Esophagus muscularis mucosa (tissue), 4 donors: ENCODE data around the gene ZNF280B. TPM values are rescaled to one million over a fixed set of nuclear protein-coding genes. Genes with fewer than 3 reads are reported as not detected.

Experiments used
- DNase-seq: peaks from one replicate; pipeline ENCODE4 v3.0.0-alpha.2; 2017; ENCODE audit errors: extremely low spot score
- H3K27ac ChIP-seq, 4 donors: fragments of 200-600 bp; sonication (generic); replicated peaks in 1 of 4; 1 replicate in 3 of 4; 2 replicates in 1 of 4; pipeline ENCODE4 v1.5.1; 2016 to 2019; ENCODE audit warnings: mild to moderate bottlenecking in 1 of 4
- H3K27me3 ChIP-seq, 4 donors: fragments of 200-600 bp; sonication (generic); one replicate each; pipeline versions ENCODE4 v1.5.1 to v1.6.0; 2016 to 2019
- H3K36me3 ChIP-seq, 4 donors: fragments of 200-600 bp; sonication (generic); one replicate each; pipeline ENCODE4 v1.5.1; 2016 to 2019
- H3K4me1 ChIP-seq, 4 donors: fragments of 200-600 bp; sonication (generic); one replicate each; pipeline ENCODE4 v1.5.1; 2016 to 2019
- H3K4me3 ChIP-seq, 4 donors: fragments of 200-600 bp; sonication (generic); 1 replicate in 2 of 4; 2 replicates in 2 of 4; pipeline ENCODE4 v1.5.1; 2016 to 2019; ENCODE audit warnings: mild to moderate bottlenecking in 4 of 4, moderate library complexity in 1 of 4
- H3K9me3 ChIP-seq, 4 donors: fragments of 200-600 bp; sonication (generic); 1 replicate in 3 of 4; 2 replicates in 1 of 4; pipeline ENCODE4 v1.5.1; 2016 to 2019
- CTCF ChIP-seq, 3 experiments: fragments of 200-600 bp in 2 of 3; fragments of 450-650 bp in 1 of 3; sonication (generic) in 2 of 3; IDR thresholded peaks; one replicate each; pipeline ENCODE4 v1.5.1; 2017 to 2019; ENCODE audit warnings: antibody characterized with exemption in 3 of 3, mild to moderate bottlenecking in 2 of 3, moderate library complexity in 1 of 3
- EP300 ChIP-seq: sonication (generic); formaldehyde crosslinking; IDR thresholded peaks from one replicate; pipeline ENCODE4 v1.6.1; 2017; ENCODE audit warnings: antibody characterized with exemption
- POLR2A ChIP-seq: fragments of 450-650 bp; IDR thresholded peaks from one replicate; pipeline ENCODE4 v1.6.1; 2017; ENCODE audit warnings: antibody characterized with exemption, moderate library complexity, mild to moderate bottlenecking, low read depth
- POLR2AphosphoS5 ChIP-seq, 2 donors: sonication (generic); formaldehyde crosslinking; IDR thresholded peaks; one replicate each; pipeline ENCODE4 v1.6.1; 2017; ENCODE audit warnings: antibody characterized with exemption in 2 of 2
- WGBS: methylation state at CpG from one replicate; pipeline ENCODE4 v1.1.5; 2018; 5-methylcytosine and 5-hydroxymethylcytosine counted together
- intact Hi-C: fragments of 100-400 bp; cut with DNase I; formaldehyde crosslinking; loops from one replicate; pipeline ENCODE4 v1.15.1; 2023
- total RNA-seq, 4 donors: library from RNA; depleted of rRNA; stranded (reverse); fragments of >200 nt; gene quantifications; one replicate each; pipeline versions ENCODE4 v1.1.0 to v1.2.1, GENCODE V29; 2016

ZNF280B gene
- total RNA-seq, 4 donors from 2014 or later, result 0.33 to 0.71 (median 0.55) TPM

GRCh38 chr22:22465782-22466181 lies 42.8 kb downstream of the ZNF280B start:
- Histone ChIP-seq H3K27me3 (peaks cover 0 to 56% (median 9%) of the 10 kb centered on the region in 4 donors), H3K4me3 (no peak overlapping the region), H3K9me3 (peaks cover 0 to 26% (median 9%) of the 10 kb centered on the region in 4 donors), H3K27ac (no peak overlapping the region), H3K36me3 (no peaks in the 10 kb centered on the region), H3K4me1 (no peaks in the 10 kb centered on the region)
- intact Hi-C loops, result loop anchor here (10.0 kb wide), 1 partner anchor 489 kb away; no protein-coding TSS in a partner anchor
- TF ChIP-seq EP300 (no peak), POLR2A (no peak), CTCF (IDR thresholded peaks at IDR 0.05) (no peak), POLR2AphosphoS5 (IDR thresholded peaks at IDR 0.05) (no peak)
- no peak for DNase-seq
- 62% methylated on average over 1 of the region's 1 CpG for WGBS

DNA sequence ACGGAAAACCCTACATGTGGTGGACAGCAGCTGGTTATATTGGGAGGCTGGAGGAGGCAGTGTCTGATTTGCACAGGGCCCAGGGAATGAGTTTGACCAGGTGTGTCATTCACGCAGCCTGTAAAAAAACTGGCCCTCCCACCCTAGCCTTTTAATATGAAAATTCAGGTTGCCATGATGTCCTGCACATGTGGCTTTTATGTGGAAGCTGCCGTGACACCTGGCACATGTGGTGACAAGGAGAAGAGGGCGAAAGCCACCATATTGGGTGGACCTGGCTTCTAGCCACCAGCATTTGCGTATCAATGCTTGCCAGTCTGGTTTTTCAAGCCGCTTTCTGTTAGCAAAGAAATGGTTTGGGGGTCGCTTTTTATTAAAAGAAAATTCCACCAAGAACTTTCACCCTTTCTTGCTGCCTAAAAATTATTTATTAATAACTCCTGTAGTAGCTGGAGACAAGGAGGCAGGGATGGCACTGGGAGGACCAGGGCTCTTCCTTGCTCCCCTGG lies 43.4 kb downstream of the ZNF280B start:
- Histone ChIP-seq H3K27me3 (peaks cover 0 to 59% (median 9%) of the 10 kb centered on the region in 4 donors), H3K27ac (no peak overlapping the region), H3K4me1 (no peaks in the 10 kb centered on the region), H3K4me3 (no peak overlapping the region), H3K9me3 (peaks cover 0 to 28% (median 14%) of the 10 kb centered on the region in 4 donors), H3K36me3 (no peaks in the 10 kb centered on the region)
- no peak for DNase-seq
- 86% methylated on average over 7 of the region's 7 CpGs for WGBS
- intact Hi-C loops, result loop anchor here (10.0 kb wide), 1 partner anchor 490 kb away; no protein-coding TSS in a partner anchor
- TF ChIP-seq POLR2AphosphoS5 (IDR thresholded peaks at IDR 0.05) (no peak), CTCF (IDR thresholded peaks at IDR 0.05) (no peak), EP300 (no peak), POLR2A (no peak)

GRCh38 chr22:22464541-22465054 lies 43.9 kb downstream of the ZNF280B start:
- WGBS, result 85% methylated on average over 11 of the region's 11 CpGs

DNA sequence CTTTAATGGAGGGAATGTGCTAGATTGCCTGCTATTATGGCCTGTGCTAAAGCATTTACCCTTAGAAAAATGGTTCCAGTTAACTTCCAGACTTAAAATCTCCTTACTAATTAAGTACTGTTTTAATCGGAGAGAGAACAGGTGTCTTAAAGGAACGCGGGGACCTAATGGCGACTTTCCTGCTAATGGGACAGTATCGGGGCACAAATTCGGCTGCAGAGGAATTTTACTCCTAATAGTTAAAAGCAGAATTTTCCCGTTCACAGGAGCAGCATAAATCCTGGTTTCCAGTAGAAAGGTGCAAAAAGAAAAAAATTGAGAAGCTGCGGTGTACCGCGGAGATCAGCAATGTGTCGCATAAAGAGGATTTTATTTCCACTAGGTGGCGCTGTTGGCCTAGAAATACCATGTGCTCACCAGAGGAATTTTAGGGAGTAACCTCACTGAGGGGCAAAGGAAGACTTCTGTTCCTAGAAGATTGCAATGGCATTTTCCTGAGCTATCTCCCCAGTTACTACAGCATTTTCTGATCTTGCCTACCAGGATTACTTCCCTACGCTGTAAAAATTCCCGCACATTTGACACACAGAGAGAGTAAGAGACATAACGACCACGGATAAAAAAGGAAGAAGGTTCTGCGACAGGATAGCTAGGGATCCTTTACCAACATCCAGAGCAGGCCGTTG lies 44.5 kb downstream of the ZNF280B start:
- Histone ChIP-seq H3K27ac (no peak overlapping the region), H3K9me3 (peaks cover 0 to 29% (median 22%) of the 10 kb centered on the region in 4 donors), H3K36me3 (no peaks in the 10 kb centered on the region), H3K4me3 (no peak overlapping the region), H3K27me3 (peaks cover 0 to 66% (median 9%) of the 10 kb centered on the region in 4 donors), H3K4me1 (no peaks in the 10 kb centered on the region)
- intact Hi-C loops, result loop anchor here (10.0 kb wide), 1 partner anchor 491 kb away; no protein-coding TSS in a partner anchor
- no peak for DNase-seq
- TF ChIP-seq CTCF (IDR thresholded peaks at IDR 0.05), result peak; percentile 51 to 62 (median 62)
- TF ChIP-seq POLR2A, result no peak
- no peak for TF ChIP-seq POLR2AphosphoS5 (IDR thresholded peaks at IDR 0.05)
- TF ChIP-seq EP300, result no peak
- WGBS, result 35% methylated on average over 18 of the region's 18 CpGs

More at GRCh38 chr22:22464541-22465054, 43.9 kb downstream of the ZNF280B start:
- DNase-seq, result no peak
- Histone ChIP-seq H3K4me3 (no peak overlapping the region), H3K4me1 (no peaks in the 10 kb centered on the region), H3K9me3 (peaks cover 0 to 29% (median 20%) of the 10 kb centered on the region in 4 donors), H3K36me3 (no peaks in the 10 kb centered on the region), H3K27me3 (peaks cover 0 to 64% (median 9%) of the 10 kb centered on the region in 4 donors), H3K27ac (no peak overlapping the region)
- TF ChIP-seq POLR2AphosphoS5 (IDR thresholded peaks at IDR 0.05) (no peak), EP300 (no peak), POLR2A (no peak), CTCF (IDR thresholded peaks at IDR 0.05) (no peak)
- intact Hi-C loops, result loop anchor here (10.0 kb wide), 1 partner anchor 490 kb away; no protein-coding TSS in a partner anchor
